ENCODE measurements around the gene FAM20A.

Gene FAM20A

GRCh38 chr17:68540981-68541380 is 60.2 kb downstream of the FAM20A start:
- H3K4me3 ChIP-seq (ENCODE audit: low read depth, low read length), result no peak overlapping the region
- DNase-seq (ENCODE audit: low read depth), result no peak
- no peak for TF ChIP-seq CTCF (IDR thresholded peaks at IDR 0.05; ENCODE audit: low read depth, low read length, missing control alignments)

GRCh38 chr17:68539548-68540467 is 61.4 kb downstream of the FAM20A start:
- H3K4me3 ChIP-seq (ENCODE audit: low read depth, low read length), result no peak overlapping the region
- TF ChIP-seq CTCF (IDR thresholded peaks at IDR 0.05; ENCODE audit: low read depth, low read length, missing control alignments), result peak; percentile 49
- DNase-seq (ENCODE audit: low read depth), result peak; percentile 16

- no peak for TF ChIP-seq CTCF (IDR thresholded peaks at IDR 0.05; ENCODE audit: low read depth, low read length, missing control alignments)
- H3K4me3 ChIP-seq (ENCODE audit: low read depth, low read length), result no peak overlapping the region
- no peak for DNase-seq (ENCODE audit: low read depth)
These were observed 65.2 kb downstream of the FAM20A start for GRCh38 chr17:68535922-68536321.

GRCh38 chr17:68534695-68535088 is 66.5 kb downstream of the FAM20A start:
- DNase-seq (ENCODE audit: low read depth), result no peak
- H3K4me3 ChIP-seq (ENCODE audit: low read depth, low read length), result no peak overlapping the region
- TF ChIP-seq CTCF (IDR thresholded peaks at IDR 0.05; ENCODE audit: low read depth, low read length, missing control alignments), result no peak

GRCh38 chr17:68533887-68534694 is 67.1 kb downstream of the FAM20A start:
- peak; percentile 26 for TF ChIP-seq CTCF (IDR thresholded peaks at IDR 0.05; ENCODE audit: low read depth, low read length, missing control alignments)
- DNase-seq (ENCODE audit: low read depth), result no peak
- no peak overlapping the region for H3K4me3 ChIP-seq (ENCODE audit: low read depth, low read length)

- no peak for DNase-seq (ENCODE audit: low read depth)
- no peak overlapping the region for H3K4me3 ChIP-seq (ENCODE audit: low read depth, low read length)
- TF ChIP-seq CTCF (IDR thresholded peaks at IDR 0.05; ENCODE audit: low read depth, low read length, missing control alignments), result no peak
These were observed 68.3 kb downstream of the FAM20A start for GRCh38 chr17:68532826-68533225.
